IMR-90 (cell line): ENCODE data around the gene FANK1. TPM values are rescaled to one million over a fixed set of nuclear protein-coding genes. Genes with fewer than 3 reads are reported as not detected.
"Not testable (repeated sequence)": the region's sequence is repeated elsewhere in the genome, so short reads cannot be mapped to it uniquely, and the experiment has no call there.

Experiments
- ATAC-seq: fragments of 200-7000 bp; cut with Tn5 transposase; 2 replicates; pipeline ENCODE4 v1.9.1; 2020; ENCODE audit warnings: low read depth, mild to moderate bottlenecking, moderate library complexity
- BruUV-seq: library from RNA; stranded (reverse); fragments of 400-500 nt; replicated peaks from 2 replicates; lab custom pipeline; 2021; lab: Mats Ljungman, UMichigan
- CTCF ChIA-PET: fragments of 300-600 bp; formaldehyde crosslinking; extraction: SDS; loops from one replicate; lab custom pipeline; 2021; ENCODE audit warnings: antibody characterized with exemption; lab: Yijun Ruan, JAX
- POLR2A ChIA-PET: fragments of 300-600 bp; sonication (Branson Sonifier 250); formaldehyde crosslinking; loops from one replicate; lab custom pipeline; 2022; ENCODE audit warnings: antibody characterized with exemption; ENCODE audit not compliant: unreplicated experiment; lab: Charles Lee
- DNase-seq: peaks from one replicate; pipeline ENCODE4 v3.0.0; 2013
- H2AFZ ChIP-seq: replicated peaks from 2 replicates; pipeline ENCODE3; 2013; ENCODE audit warnings: low read length, mild to moderate bottlenecking; ENCODE audit not compliant: poor library complexity
- H2AK5ac ChIP-seq: 2 replicates; pipeline ENCODE4 v1.6.1; 2013; ENCODE audit warnings: low read depth, low read length, inconsistent platforms
- H2AK9ac ChIP-seq: replicated peaks from 2 replicates; pipeline ENCODE3; 2013; ENCODE audit warnings: mild to moderate bottlenecking, low read depth, low read length, moderate library complexity; ENCODE audit not compliant: poor library complexity
- H2BK120ac ChIP-seq: 2 replicates; pipeline ENCODE4 v1.6.1; 2013; ENCODE audit warnings: low read depth, low read length, inconsistent platforms
- H2BK15ac ChIP-seq: 3 replicates; pipeline ENCODE4 v1.6.1; 2013; ENCODE audit warnings: low read depth, low read length, inconsistent platforms
- H2BK20ac ChIP-seq: 2 replicates; pipeline ENCODE4 v1.6.1; 2013; ENCODE audit warnings: low read depth, mild to moderate bottlenecking, inconsistent platforms, low read length, moderate library complexity
- H2BK5ac ChIP-seq: 2 replicates; pipeline ENCODE4 v1.6.1; 2013; ENCODE audit warnings: mild to moderate bottlenecking, low read depth, low read length, inconsistent platforms; ENCODE audit not compliant: poor library complexity, severe bottlenecking
- H3K14ac ChIP-seq: replicated peaks from 2 replicates; pipeline ENCODE4 v1.6.1; 2013; ENCODE audit warnings: low read depth, low read length, inconsistent platforms
- H3K18ac ChIP-seq: 2 replicates; pipeline ENCODE4 v1.6.1; 2013; ENCODE audit warnings: low read depth, low read length, control low read depth
- H3K23ac ChIP-seq: 2 replicates; pipeline ENCODE4 v1.6.1; 2013; ENCODE audit warnings: low read depth, low read length, inconsistent platforms
- H3K27ac ChIP-seq: 2 replicates; pipeline ENCODE4 v1.5.1; 2013; ENCODE audit warnings: mild to moderate bottlenecking, control low read depth, low read length; ENCODE audit not compliant: insufficient read depth
- H3K27me3 ChIP-seq: 2 replicates; pipeline ENCODE4 v1.6.1; 2013; ENCODE audit warnings: low read length; ENCODE audit not compliant: control insufficient read depth, insufficient read depth
- H3K36me3 ChIP-seq: 2 replicates; pipeline ENCODE4 v1.6.1; 2013; ENCODE audit warnings: low read length, mixed read lengths; ENCODE audit not compliant: control insufficient read depth, insufficient read depth
- H3K4ac ChIP-seq: 2 replicates; pipeline ENCODE4 v1.6.1; 2013; ENCODE audit warnings: low read depth, low read length, inconsistent platforms
- H3K4me1 ChIP-seq: 2 replicates; pipeline ENCODE4 v1.6.1; 2013; ENCODE audit warnings: low read length, mixed read lengths; ENCODE audit not compliant: control insufficient read depth, insufficient read depth
- H3K4me2 ChIP-seq: 2 replicates; pipeline ENCODE4 v1.6.1; 2013; ENCODE audit warnings: low read depth, mild to moderate bottlenecking, control low read depth, low read length, moderate library complexity
- H3K4me3 ChIP-seq: 2 replicates; pipeline ENCODE4 v1.5.1; 2013; ENCODE audit warnings: low read depth, mild to moderate bottlenecking, control low read depth, low read length, moderate library complexity; ENCODE audit not compliant: insufficient read depth
- H3K56ac ChIP-seq: 2 replicates; pipeline ENCODE4 v1.6.1; 2013; ENCODE audit warnings: low read length, inconsistent platforms; ENCODE audit not compliant: insufficient read depth; ENCODE audit errors: extremely low read depth
- H3K79me1 ChIP-seq, 2 experiments: 2 replicates each; pipeline ENCODE4 v1.6.1; 2013; ENCODE audit warnings: low read length in 2 of 2, inconsistent platforms in 1 of 2, low read depth in 1 of 2
- H3K9ac ChIP-seq: 2 replicates; pipeline ENCODE4 v1.6.1; 2013; ENCODE audit warnings: low read depth, low read length, control low read depth
- H3K9me1 ChIP-seq: 2 replicates; pipeline ENCODE4 v1.6.1; 2013; ENCODE audit warnings: low read length, inconsistent platforms; ENCODE audit not compliant: insufficient read depth
- H3K9me3 ChIP-seq: 2 replicates; pipeline ENCODE4 v1.6.1; 2013; ENCODE audit warnings: low read length; ENCODE audit not compliant: control insufficient read depth, insufficient read depth
- H4K20me1 ChIP-seq: 2 replicates; pipeline ENCODE4 v1.6.1; 2013; ENCODE audit warnings: low read length, inconsistent platforms; ENCODE audit not compliant: insufficient read depth
- H4K5ac ChIP-seq: 2 replicates; pipeline ENCODE4 v1.6.1; 2013; ENCODE audit warnings: mild to moderate bottlenecking, low read depth, low read length, control low read depth
- H4K8ac ChIP-seq, 2 experiments: 2 replicates each; pipeline ENCODE4 v1.6.1; 2013; ENCODE audit warnings: low read depth in 2 of 2, low read length in 2 of 2, control low read depth in 1 of 2, inconsistent platforms in 1 of 2
- H4K91ac ChIP-seq: 2 replicates; pipeline ENCODE4 v1.6.1; 2013; ENCODE audit warnings: low read depth, low read length, inconsistent platforms; ENCODE audit not compliant: insufficient read depth
- BHLHE40 ChIP-seq: fragments of 150-350 bp; IDR thresholded peaks from 2 replicates; pipeline ENCODE4 v1.6.1; 2016; ENCODE audit warnings: mild to moderate bottlenecking, low read depth, low read length
- CTCF ChIP-seq: conservative IDR thresholded peaks from 2 replicates; pipeline ENCODE4 v1.5.1; 2012; ENCODE audit warnings: mild to moderate bottlenecking, low read depth, low read length, improper control_type of control experiment
- FOS ChIP-seq: fragments of 150-350 bp; IDR thresholded peaks from 2 replicates; pipeline ENCODE4 v1.6.1; 2016; ENCODE audit warnings: low read depth, low read length
- POLR2A ChIP-seq: IDR thresholded peaks from 2 replicates; pipeline ENCODE4 v1.6.1; 2012; ENCODE audit warnings: mild to moderate bottlenecking, low read depth, low read length
- RFX5 ChIP-seq: IDR thresholded peaks from 2 replicates; pipeline ENCODE4 v1.8.0; 2012; ENCODE audit warnings: low read depth, mild to moderate bottlenecking, low read length, moderate library complexity
- WGBS, 2 experiments: methylation state at CpG; one replicate each; pipeline versions ENCODE4 v1.1.5 to v1.1.7; 2013; ENCODE audit warnings: missing lambda C conversion rate in 2 of 2; ENCODE audit not compliant: insufficient read length in 1 of 2; ENCODE audit errors: extremely low coverage in 2 of 2; 5-methylcytosine and 5-hydroxymethylcytosine counted together
- dilution Hi-C: fragments of 300-500 bp; cut with HindIII; formaldehyde crosslinking; loops from one replicate; pipeline ENCODE4 v1.14.3; 2018; ENCODE audit warnings: low sequenced_read_pairs; ENCODE audit not compliant: unreplicated experiment
- in situ Hi-C: fragments of 300-500 bp; cut with MboI; formaldehyde crosslinking; loops from 3 replicates; pipeline ENCODE4 v1.14.3; 2019; ENCODE audit warnings: low sequenced_read_pairs, inconsistent platforms, mixed read lengths
- intact Hi-C: fragments of 100-400 bp; cut with micrococcal nuclease; formaldehyde crosslinking; loops from 2 replicates; pipeline ENCODE4 v1.10.0; 2022
- polyA plus RNA-seq, 3 experiments: library from polyadenylated mRNA; depleted of rRNA; stranded (reverse); fragments of >200 nt; gene quantifications; 2 replicates each; pipeline ENCODE4 v1.2.3, GENCODE V29; 2012; ENCODE audit warnings: low replicate concordance in 1 of 3
- total RNA-seq: library from RNA; depleted of rRNA; stranded (reverse); fragments of >200 nt; gene quantifications from 2 replicates; pipeline ENCODE4 v1.2.3, GENCODE V29; 2012

The FANK1 gene
- total and polyA plus RNA-seq, 2 of the 4 experiments (the other 2 are of a cell fraction), result 0.90 to 2.2 TPM

GRCh38 chr10:126046831-126047230, 150.5 kb downstream of the FANK1 start:
- DNase-seq (no peak), ATAC-seq (no peak)
- Histone ChIP-seq H3K4me3 (no peak overlapping the region), H2BK20ac (no peak overlapping the region), H3K9me3 (no peaks in the 10 kb centered on the region; the same call in 1 of the 2 replicates), H3K4me2 (no peak overlapping the region), H2AK5ac (no peak overlapping the region), H2AK9ac (no peak overlapping the region), H2BK5ac (no peak overlapping the region), H4K20me1 (no peaks in the 10 kb centered on the region), H4K5ac (no peak overlapping the region), H2AFZ (no peak overlapping the region), H4K8ac (no peak overlapping the region), H2BK120ac (no peak overlapping the region), H3K27me3 (peaks cover 2% of the 10 kb centered on the region), H3K23ac (no peak overlapping the region), H3K9ac (no peak overlapping the region), H3K14ac (no peak overlapping the region), H4K91ac (no peak overlapping the region), H3K9me1 (no peaks in the 10 kb centered on the region), H2BK15ac (no peak overlapping the region), H3K56ac (no peak overlapping the region), H3K4me1 (0 out of 2 replicates have a peak, but pooled peaks cover under 1% of the 10 kb centered on the region), H3K18ac (no peak overlapping the region), H3K4ac (no peak overlapping the region), H3K79me1 (no peaks in the 10 kb centered on the region), H3K27ac (no peak overlapping the region), H3K36me3 (no peaks in the 10 kb centered on the region)
- ChIA-PET POLR2A (no interaction called here), CTCF (interaction anchor here (0.5 to 0.7 kb wide), 2 partner anchors 43 to 66 kb away, joined by 3 to 4 read pairs; no protein-coding TSS in a partner anchor)
- in situ Hi-C loops (no loop called here), intact Hi-C loops (no loop called here), dilution Hi-C loops (no loop called here)
- TF ChIP-seq CTCF, result no peak
- TF ChIP-seq RFX5, result no peak
- TF ChIP-seq POLR2A, result no peak
- no peak for TF ChIP-seq BHLHE40
- no peak for TF ChIP-seq FOS
- WGBS, 2 experiments, result no CpG with 5 or more reads among the region's 5 CpGs
- BruUV-seq, result no TSS peak

GRCh38 chr10:126047749-126048148, 151.4 kb downstream of the FANK1 start:
- H4K20me1 ChIP-seq, H3K79me1 ChIP-seq, H3K9me3 ChIP-seq, H2AK5ac ChIP-seq, H3K9me1 ChIP-seq, H3K27me3 ChIP-seq, H2BK5ac ChIP-seq, H2BK15ac ChIP-seq, DNase-seq, H3K14ac ChIP-seq, H2AK9ac ChIP-seq, in situ Hi-C loops, H2AFZ ChIP-seq, H3K18ac ChIP-seq, H2BK20ac ChIP-seq, POLR2A ChIA-PET, H3K56ac ChIP-seq, H3K4ac ChIP-seq, H3K9ac ChIP-seq, ATAC-seq, H3K4me1 ChIP-seq, H4K5ac ChIP-seq, H3K4me2 ChIP-seq, H3K27ac ChIP-seq, H3K36me3 ChIP-seq, H3K23ac ChIP-seq, H4K91ac ChIP-seq, H3K4me3 ChIP-seq, H2BK120ac ChIP-seq, intact Hi-C loops, H4K8ac ChIP-seq, BruUV-seq, dilution Hi-C loops: not testable (repeated sequence)
- CTCF ChIA-PET, result interaction anchor here (0.6 kb wide), 1 partner anchor 9 kb away, joined by 3 read pairs; no protein-coding TSS in a partner anchor
- no CpG with 5 or more reads among the region's 1 CpG for WGBS, 2 experiments
